WTC11 (cell line): ENCODE measurements around the gene UFC1. TPM values are rescaled to one million over a fixed set of nuclear protein-coding genes. Genes with fewer than 3 reads are reported as not detected.

ENCODE experiments used
- ATAC-seq: fragments of 200-7000 bp; cut with Tn5 transposase; 2 replicates; pipeline ENCODE4 v1.10.0; 2021; ENCODE audit warnings: mild to moderate bottlenecking, moderate library complexity
- CTCF ChIA-PET: fragments of 300-600 bp; sonication (Branson Sonifier 250); formaldehyde crosslinking; loops from one replicate; lab custom pipeline; 2021; ENCODE audit warnings: antibody characterized with exemption; lab: Charles Lee
- POLR2A ChIA-PET: fragments of 350-600 bp; sonication (Branson Sonifier 250); formaldehyde crosslinking; loops from one replicate; lab custom pipeline; 2021; ENCODE audit warnings: antibody characterized with exemption; lab: Charles Lee
- DNase-seq: peaks from one replicate; pipeline ENCODE4 v3.0.0; 2021; ENCODE audit warnings: low spot score
- H3K27ac Mint-ChIP-seq: 2 replicates; pipeline ENCODE4 v1.8.0; 2021; ENCODE audit warnings: mixed read lengths
- H3K27me3 Mint-ChIP-seq: 2 replicates; pipeline ENCODE4 v1.8.0; 2021; ENCODE audit warnings: low read depth, mild to moderate bottlenecking, moderate library complexity, mixed read lengths
- H3K36me3 Mint-ChIP-seq: 2 replicates; pipeline ENCODE4 v1.8.0; 2021; ENCODE audit warnings: mixed read lengths
- H3K4me1 Mint-ChIP-seq: 2 replicates; pipeline ENCODE4 v1.8.0; 2022; ENCODE audit warnings: mixed read lengths
- H3K4me3 Mint-ChIP-seq: 2 replicates; pipeline ENCODE4 v1.8.0; 2021; ENCODE audit warnings: mild to moderate bottlenecking, moderate library complexity, mixed read lengths
- H3K9me3 Mint-ChIP-seq: 2 replicates; pipeline ENCODE4 v1.8.0; 2021; ENCODE audit warnings: mixed read lengths
- CREM ChIP-seq: sonication (generic); formaldehyde crosslinking; IDR thresholded peaks from 2 replicates; pipeline ENCODE4 v1.8.1; 2022; ENCODE audit warnings: mild to moderate bottlenecking, missing genetic modification reagents, moderate library complexity
- ELF4 ChIP-seq: sonication (generic); formaldehyde crosslinking; IDR thresholded peaks from 2 replicates; pipeline ENCODE4 v1.8.1; 2022; ENCODE audit warnings: low read depth, mild to moderate bottlenecking, moderate library complexity, missing genetic modification reagents
- FOXP1 ChIP-seq: sonication (generic); formaldehyde crosslinking; IDR thresholded peaks from 2 replicates; pipeline ENCODE4 v1.8.0; 2022; ENCODE audit warnings: missing genetic modification reagents, mild to moderate bottlenecking, moderate library complexity, borderline replicate concordance
- JAZF1 ChIP-seq: fragments of 250-450 bp; sonication (Bioruptor Pico); IDR thresholded peaks from 2 replicates; pipeline ENCODE4 v1.9.0; 2021; ENCODE audit warnings: moderate library complexity, mild to moderate bottlenecking, inconsistent platforms
- JUN ChIP-seq: sonication (generic); formaldehyde crosslinking; IDR thresholded peaks from 2 replicates; pipeline ENCODE4 v1.8.0; 2023; ENCODE audit warnings: mild to moderate bottlenecking, missing genetic modification reagents
- MYBL2 ChIP-seq: sonication (generic); formaldehyde crosslinking; IDR thresholded peaks from 2 replicates; pipeline ENCODE4 v1.8.1; 2023; ENCODE audit warnings: mild to moderate bottlenecking, moderate library complexity, missing genetic modification reagents
- TCF7 ChIP-seq: sonication (generic); formaldehyde crosslinking; IDR thresholded peaks from 2 replicates; pipeline ENCODE4 v1.8.0; 2022; ENCODE audit warnings: mild to moderate bottlenecking, low read depth, missing genetic modification reagents, moderate library complexity
- ZBTB21 ChIP-seq: sonication (generic); formaldehyde crosslinking; IDR thresholded peaks from 2 replicates; pipeline ENCODE4 v1.8.1; 2023; ENCODE audit warnings: mild to moderate bottlenecking, missing genetic modification reagents, borderline replicate concordance
- ZNF232 ChIP-seq: sonication (generic); formaldehyde crosslinking; IDR thresholded peaks from 2 replicates; pipeline ENCODE4 v1.8.0; 2022; ENCODE audit warnings: mild to moderate bottlenecking, missing genetic modification reagents
- ZNF317 ChIP-seq: sonication (generic); formaldehyde crosslinking; IDR thresholded peaks from 2 replicates; pipeline ENCODE4 v1.8.1; 2023; ENCODE audit warnings: low read depth, mild to moderate bottlenecking, moderate library complexity, missing genetic modification reagents, borderline replicate concordance
- ZNF671 ChIP-seq: fragments of 250-450 bp; sonication (Bioruptor Pico); IDR thresholded peaks from 2 replicates; pipeline ENCODE4 v1.8.0; 2021; ENCODE audit warnings: mild to moderate bottlenecking
- total RNA-seq: library from RNA; stranded (reverse); gene quantifications from 3 replicates; pipeline ENCODE4 v1.2.3, GENCODE V29; 2021
- TF ChIP-seq, protein P1 (sequence below): sonication (generic); formaldehyde crosslinking; IDR thresholded peaks from 2 replicates; pipeline ENCODE4 v1.8.1; 2022; ENCODE audit warnings: low read depth, missing genetic modification reagents, borderline replicate concordance
- TF ChIP-seq, protein P2 (sequence below): sonication (generic); formaldehyde crosslinking; IDR thresholded peaks from 2 replicates; pipeline ENCODE4 v1.8.1; 2023; ENCODE audit warnings: mild to moderate bottlenecking, moderate library complexity, missing genetic modification reagents
- TF ChIP-seq, protein P3 (sequence below): fragments of 250-450 bp; sonication (Bioruptor Pico); IDR thresholded peaks from 2 replicates; pipeline ENCODE4 v1.9.0; 2021; ENCODE audit warnings: moderate library complexity, mild to moderate bottlenecking, inconsistent platforms, borderline replicate concordance
- TF ChIP-seq, protein P4 (sequence below): sonication (generic); formaldehyde crosslinking; IDR thresholded peaks from 2 replicates; pipeline ENCODE4 v1.8.1; 2023; ENCODE audit warnings: mild to moderate bottlenecking, missing genetic modification reagents, borderline replicate concordance
- TF ChIP-seq, protein P5 (sequence below): sonication (generic); formaldehyde crosslinking; IDR thresholded peaks from 2 replicates; pipeline ENCODE4 v1.8.1; 2023; ENCODE audit warnings: mild to moderate bottlenecking, missing genetic modification reagents, moderate library complexity
- TF ChIP-seq, protein P6 (sequence below): fragments of 200-600 bp; IDR thresholded peaks from 2 replicates; pipeline ENCODE4 v1.8.0; 2022; ENCODE audit warnings: antibody characterized with exemption
- TF ChIP-seq, protein P7 (sequence below): sonication (generic); formaldehyde crosslinking; IDR thresholded peaks from 2 replicates; pipeline ENCODE4 v1.8.0; 2022; ENCODE audit warnings: missing genetic modification reagents

The UFC1 gene
- total RNA-seq, 1 experiment from 2014 or later, result 56.2 TPM

DNA sequence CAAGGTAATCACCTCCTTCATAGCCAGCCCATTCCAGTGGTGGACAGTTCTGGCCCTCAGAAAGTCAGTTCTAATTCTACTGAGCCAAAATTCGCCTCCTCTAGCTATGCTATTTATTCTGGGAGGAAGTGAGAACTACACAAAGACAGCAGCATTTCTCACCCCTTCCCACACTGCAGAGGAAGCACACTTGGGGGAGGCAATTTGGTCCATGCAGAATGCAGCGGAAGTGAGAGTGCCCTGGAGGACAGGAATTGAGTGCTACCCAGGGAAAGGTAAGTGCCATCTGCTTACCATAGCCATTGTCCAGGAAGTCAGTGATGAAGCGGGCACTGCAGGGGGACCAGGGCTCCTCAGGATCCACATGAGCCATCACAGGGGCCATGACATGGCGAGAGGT is 41.4 kb downstream of the UFC1 start:
- Mint-ChIP-seq H3K4me1 (peaks cover 47% of the 10 kb centered on the region), H3K27ac (peak overlapping the region; percentile 27; the same call in 1 of the 2 replicates), H3K9me3 (no peaks in the 10 kb centered on the region), H3K27me3 (no peaks in the 10 kb centered on the region), H3K4me3 (no peak overlapping the region), H3K36me3 (0 out of 2 replicates have a peak, but pooled peaks cover 3% of the 10 kb centered on the region)
- POLR2A ChIA-PET, result no interaction called here
- no peak for DNase-seq
- ATAC-seq, result no peak
- CTCF ChIA-PET, result interaction anchor here (1.0 kb wide), 1 partner anchor 186 kb away, joined by 3 read pairs; no protein-coding TSS in a partner anchor
- TF ChIP-seq ZNF671 (CRISPR knock-in tag) (no peak), ELF4 (CRISPR knock-in tag) (no peak), ZBTB21 (CRISPR knock-in tag) (no peak), CREM (no peak), ZNF232 (CRISPR knock-in tag) (no peak), MYBL2 (CRISPR knock-in tag) (no peak)
- TF ChIP-seq, protein P1, sequence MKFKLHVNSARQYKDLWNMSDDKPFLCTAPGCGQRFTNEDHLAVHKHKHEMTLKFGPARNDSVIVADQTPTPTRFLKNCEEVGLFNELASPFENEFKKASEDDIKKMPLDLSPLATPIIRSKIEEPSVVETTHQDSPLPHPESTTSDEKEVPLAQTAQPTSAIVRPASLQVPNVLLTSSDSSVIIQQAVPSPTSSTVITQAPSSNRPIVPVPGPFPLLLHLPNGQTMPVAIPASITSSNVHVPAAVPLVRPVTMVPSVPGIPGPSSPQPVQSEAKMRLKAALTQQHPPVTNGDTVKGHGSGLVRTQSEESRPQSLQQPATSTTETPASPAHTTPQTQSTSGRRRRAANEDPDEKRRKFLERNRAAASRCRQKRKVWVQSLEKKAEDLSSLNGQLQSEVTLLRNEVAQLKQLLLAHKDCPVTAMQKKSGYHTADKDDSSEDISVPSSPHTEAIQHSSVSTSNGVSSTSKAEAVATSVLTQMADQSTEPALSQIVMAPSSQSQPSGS (CRISPR knock-in tag), result no peak
- TF ChIP-seq, protein P2, sequence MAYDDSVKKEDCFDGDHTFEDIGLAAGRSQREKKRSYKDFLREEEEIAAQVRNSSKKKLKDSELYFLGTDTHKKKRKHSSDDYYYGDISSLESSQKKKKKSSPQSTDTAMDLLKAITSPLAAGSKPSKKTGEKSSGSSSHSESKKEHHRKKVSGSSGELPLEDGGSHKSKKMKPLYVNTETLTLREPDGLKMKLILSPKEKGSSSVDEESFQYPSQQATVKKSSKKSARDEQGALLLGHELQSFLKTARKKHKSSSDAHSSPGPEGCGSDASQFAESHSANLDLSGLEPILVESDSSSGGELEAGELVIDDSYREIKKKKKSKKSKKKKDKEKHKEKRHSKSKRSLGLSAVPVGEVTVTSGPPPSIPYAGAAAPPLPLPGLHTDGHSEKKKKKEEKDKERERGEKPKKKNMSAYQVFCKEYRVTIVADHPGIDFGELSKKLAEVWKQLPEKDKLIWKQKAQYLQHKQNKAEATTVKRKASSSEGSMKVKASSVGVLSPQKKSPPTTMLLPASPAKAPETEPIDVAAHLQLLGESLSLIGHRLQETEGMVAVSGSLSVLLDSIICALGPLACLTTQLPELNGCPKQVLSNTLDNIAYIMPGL (CRISPR knock-in tag), result no peak
- TF ChIP-seq, protein P3, sequence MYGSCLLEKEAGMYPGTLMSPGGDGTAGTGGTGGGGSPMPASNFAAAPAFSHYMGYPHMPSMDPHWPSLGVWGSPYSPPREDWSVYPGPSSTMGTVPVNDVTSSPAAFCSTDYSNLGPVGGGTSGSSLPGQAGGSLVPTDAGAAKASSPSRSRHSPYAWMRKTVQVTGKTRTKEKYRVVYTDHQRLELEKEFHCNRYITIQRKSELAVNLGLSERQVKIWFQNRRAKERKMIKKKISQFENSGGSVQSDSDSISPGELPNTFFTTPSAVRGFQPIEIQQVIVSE (CRISPR knock-in tag), result no peak
- TF ChIP-seq, protein P4, sequence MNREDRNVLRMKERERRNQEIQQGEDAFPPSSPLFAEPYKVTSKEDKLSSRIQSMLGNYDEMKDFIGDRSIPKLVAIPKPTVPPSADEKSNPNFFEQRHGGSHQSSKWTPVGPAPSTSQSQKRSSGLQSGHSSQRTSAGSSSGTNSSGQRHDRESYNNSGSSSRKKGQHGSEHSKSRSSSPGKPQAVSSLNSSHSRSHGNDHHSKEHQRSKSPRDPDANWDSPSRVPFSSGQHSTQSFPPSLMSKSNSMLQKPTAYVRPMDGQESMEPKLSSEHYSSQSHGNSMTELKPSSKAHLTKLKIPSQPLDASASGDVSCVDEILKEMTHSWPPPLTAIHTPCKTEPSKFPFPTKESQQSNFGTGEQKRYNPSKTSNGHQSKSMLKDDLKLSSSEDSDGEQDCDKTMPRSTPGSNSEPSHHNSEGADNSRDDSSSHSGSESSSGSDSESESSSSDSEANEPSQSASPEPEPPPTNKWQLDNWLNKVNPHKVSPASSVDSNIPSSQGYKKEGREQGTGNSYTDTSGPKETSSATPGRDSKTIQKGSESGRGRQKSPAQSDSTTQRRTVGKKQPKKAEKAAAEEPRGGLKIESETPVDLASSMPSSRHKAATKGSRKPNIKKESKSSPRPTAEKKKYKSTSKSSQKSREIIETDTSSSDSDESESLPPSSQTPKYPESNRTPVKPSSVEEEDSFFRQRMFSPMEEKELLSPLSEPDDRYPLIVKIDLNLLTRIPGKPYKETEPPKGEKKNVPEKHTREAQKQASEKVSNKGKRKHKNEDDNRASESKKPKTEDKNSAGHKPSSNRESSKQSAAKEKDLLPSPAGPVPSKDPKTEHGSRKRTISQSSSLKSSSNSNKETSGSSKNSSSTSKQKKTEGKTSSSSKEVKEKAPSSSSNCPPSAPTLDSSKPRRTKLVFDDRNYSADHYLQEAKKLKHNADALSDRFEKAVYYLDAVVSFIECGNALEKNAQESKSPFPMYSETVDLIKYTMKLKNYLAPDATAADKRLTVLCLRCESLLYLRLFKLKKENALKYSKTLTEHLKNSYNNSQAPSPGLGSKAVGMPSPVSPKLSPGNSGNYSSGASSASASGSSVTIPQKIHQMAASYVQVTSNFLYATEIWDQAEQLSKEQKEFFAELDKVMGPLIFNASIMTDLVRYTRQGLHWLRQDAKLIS (CRISPR knock-in tag), result no peak
- TF ChIP-seq, protein P5, sequence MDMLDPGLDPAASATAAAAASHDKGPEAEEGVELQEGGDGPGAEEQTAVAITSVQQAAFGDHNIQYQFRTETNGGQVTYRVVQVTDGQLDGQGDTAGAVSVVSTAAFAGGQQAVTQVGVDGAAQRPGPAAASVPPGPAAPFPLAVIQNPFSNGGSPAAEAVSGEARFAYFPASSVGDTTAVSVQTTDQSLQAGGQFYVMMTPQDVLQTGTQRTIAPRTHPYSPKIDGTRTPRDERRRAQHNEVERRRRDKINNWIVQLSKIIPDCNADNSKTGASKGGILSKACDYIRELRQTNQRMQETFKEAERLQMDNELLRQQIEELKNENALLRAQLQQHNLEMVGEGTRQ (CRISPR knock-in tag), result no peak

DNA sequence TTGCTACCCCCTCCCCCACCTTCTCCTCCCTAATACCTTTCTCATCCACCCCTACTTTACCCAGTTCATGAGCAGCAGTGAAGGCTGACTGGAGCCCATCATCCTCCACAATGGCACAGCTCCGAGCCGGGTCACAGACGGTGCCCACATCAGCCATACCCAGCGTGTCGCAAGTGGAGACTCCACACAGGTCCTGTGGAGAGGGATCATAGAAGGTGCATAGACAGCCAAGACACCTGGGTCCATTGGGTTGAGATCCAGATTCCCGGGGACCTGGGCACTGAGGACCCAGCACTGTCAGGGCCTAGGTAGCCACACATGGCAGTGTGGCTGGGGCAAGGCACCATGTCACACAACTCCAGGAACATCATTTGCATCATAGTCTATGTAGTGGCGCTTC is 42.3 kb downstream of the UFC1 start:
- no peaks in the 10 kb centered on the region for H3K9me3 Mint-ChIP-seq
- POLR2A ChIA-PET, result no interaction called here
- H3K4me1 Mint-ChIP-seq, result peaks cover 49% of the 10 kb centered on the region
- DNase-seq (no peak), ATAC-seq (no peak)
- TF ChIP-seq, protein P6, sequence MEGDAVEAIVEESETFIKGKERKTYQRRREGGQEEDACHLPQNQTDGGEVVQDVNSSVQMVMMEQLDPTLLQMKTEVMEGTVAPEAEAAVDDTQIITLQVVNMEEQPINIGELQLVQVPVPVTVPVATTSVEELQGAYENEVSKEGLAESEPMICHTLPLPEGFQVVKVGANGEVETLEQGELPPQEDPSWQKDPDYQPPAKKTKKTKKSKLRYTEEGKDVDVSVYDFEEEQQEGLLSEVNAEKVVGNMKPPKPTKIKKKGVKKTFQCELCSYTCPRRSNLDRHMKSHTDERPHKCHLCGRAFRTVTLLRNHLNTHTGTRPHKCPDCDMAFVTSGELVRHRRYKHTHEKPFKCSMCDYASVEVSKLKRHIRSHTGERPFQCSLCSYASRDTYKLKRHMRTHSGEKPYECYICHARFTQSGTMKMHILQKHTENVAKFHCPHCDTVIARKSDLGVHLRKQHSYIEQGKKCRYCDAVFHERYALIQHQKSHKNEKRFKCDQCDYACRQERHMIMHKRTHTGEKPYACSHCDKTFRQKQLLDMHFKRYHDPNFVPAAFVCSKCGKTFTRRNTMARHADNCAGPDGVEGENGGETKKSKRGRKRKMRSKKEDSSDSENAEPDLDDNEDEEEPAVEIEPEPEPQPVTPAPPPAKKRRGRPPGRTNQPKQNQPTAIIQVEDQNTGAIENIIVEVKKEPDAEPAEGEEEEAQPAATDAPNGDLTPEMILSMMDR, result no peak
- TF ChIP-seq TCF7 (no peak), JUN (CRISPR knock-in tag) (no peak), FOXP1 (CRISPR knock-in tag) (no peak), ZNF317 (no peak), JAZF1 (CRISPR knock-in tag) (no peak)
- TF ChIP-seq, protein P7, sequence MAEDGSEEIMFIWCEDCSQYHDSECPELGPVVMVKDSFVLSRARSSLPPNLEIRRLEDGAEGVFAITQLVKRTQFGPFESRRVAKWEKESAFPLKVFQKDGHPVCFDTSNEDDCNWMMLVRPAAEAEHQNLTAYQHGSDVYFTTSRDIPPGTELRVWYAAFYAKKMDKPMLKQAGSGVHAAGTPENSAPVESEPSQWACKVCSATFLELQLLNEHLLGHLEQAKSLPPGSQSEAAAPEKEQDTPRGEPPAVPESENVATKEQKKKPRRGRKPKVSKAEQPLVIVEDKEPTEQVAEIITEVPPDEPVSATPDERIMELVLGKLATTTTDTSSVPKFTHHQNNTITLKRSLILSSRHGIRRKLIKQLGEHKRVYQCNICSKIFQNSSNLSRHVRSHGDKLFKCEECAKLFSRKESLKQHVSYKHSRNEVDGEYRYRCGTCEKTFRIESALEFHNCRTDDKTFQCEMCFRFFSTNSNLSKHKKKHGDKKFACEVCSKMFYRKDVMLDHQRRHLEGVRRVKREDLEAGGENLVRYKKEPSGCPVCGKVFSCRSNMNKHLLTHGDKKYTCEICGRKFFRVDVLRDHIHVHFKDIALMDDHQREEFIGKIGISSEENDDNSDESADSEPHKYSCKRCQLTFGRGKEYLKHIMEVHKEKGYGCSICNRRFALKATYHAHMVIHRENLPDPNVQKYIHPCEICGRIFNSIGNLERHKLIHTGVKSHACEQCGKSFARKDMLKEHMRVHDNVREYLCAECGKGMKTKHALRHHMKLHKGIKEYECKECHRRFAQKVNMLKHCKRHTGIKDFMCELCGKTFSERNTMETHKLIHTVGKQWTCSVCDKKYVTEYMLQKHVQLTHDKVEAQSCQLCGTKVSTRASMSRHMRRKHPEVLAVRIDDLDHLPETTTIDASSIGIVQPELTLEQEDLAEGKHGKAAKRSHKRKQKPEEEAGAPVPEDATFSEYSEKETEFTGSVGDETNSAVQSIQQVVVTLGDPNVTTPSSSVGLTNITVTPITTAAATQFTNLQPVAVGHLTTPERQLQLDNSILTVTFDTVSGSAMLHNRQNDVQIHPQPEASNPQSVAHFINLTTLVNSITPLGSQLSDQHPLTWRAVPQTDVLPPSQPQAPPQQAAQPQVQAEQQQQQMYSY (CRISPR knock-in tag), result no peak
- H3K36me3 Mint-ChIP-seq, result 0 out of 2 replicates have a peak, but pooled peaks cover 3% of the 10 kb centered on the region
- no peak overlapping the region for H3K27ac Mint-ChIP-seq
- no peaks in the 10 kb centered on the region for H3K27me3 Mint-ChIP-seq
- CTCF ChIA-PET, result no interaction called here
- no peak overlapping the region for H3K4me3 Mint-ChIP-seq
